Endothelial cell of umbilical vein (primary cell): ENCODE data around the gene CLEC2B. TPM values are rescaled to one million over a fixed set of nuclear protein-coding genes. Genes with fewer than 3 reads are reported as not detected.

ENCODE experiments used
- BruUV-seq: library from RNA; stranded (reverse); fragments of 400-500 nt; replicated peaks from 2 replicates; lab custom pipeline; 2021; lab: Mats Ljungman, UMichigan
- CTCF ChIA-PET: fragments of 300-600, 350-600 bp; sonication (Branson Sonifier 250); formaldehyde crosslinking; loops from one replicate; lab custom pipeline; 2021; ENCODE audit warnings: antibody characterized with exemption, inconsistent platforms; lab: Charles Lee
- POLR2A ChIA-PET: fragments of 300-600, 350-600 bp; sonication (Branson Sonifier 250); formaldehyde crosslinking; loops from one replicate; lab custom pipeline; 2021; ENCODE audit warnings: antibody characterized with exemption, inconsistent platforms; lab: Charles Lee
- DNase-seq: peaks from one replicate; pipeline ENCODE4 v3.0.0-alpha.2; 2011; ENCODE audit warnings: low read depth, low spot score
- FAIRE-seq: peaks from 2 replicates; lab custom pipeline; 2011; peaks lifted over from hg19 to GRCh38; lab: Jason Lieb, UNC
- H2AFZ ChIP-seq: 2 replicates; pipeline ENCODE4 v1.6.0; 2012; ENCODE audit warnings: low read depth, low read length, control low read depth, inconsistent platforms
- H3K27ac ChIP-seq: 2 replicates; pipeline ENCODE4 v1.5.1; 2011; ENCODE audit warnings: low read depth, mild to moderate bottlenecking, control low read depth, low read length, moderate library complexity; ENCODE audit not compliant: insufficient read depth
- H3K27me3 ChIP-seq, 2 experiments: 2 replicates each; pipeline versions ENCODE4 v1.6.0 to v1.6.1; 2011; ENCODE audit warnings: low read length in 2 of 2, mixed read lengths in 1 of 2; ENCODE audit not compliant: control insufficient read depth in 2 of 2, insufficient read depth in 2 of 2
- H3K36me3 ChIP-seq, 2 experiments: 2 replicates in 1 of 2; 3 replicates in 1 of 2; pipeline ENCODE4 v1.5.1; 2011; ENCODE audit warnings: low read length in 2 of 2, mild to moderate bottlenecking in 1 of 2, moderate library complexity in 1 of 2; ENCODE audit not compliant: control insufficient read depth in 2 of 2, insufficient read depth in 2 of 2; ENCODE audit errors: extremely low read depth in 1 of 2
- H3K4me1 ChIP-seq: 3 replicates; pipeline ENCODE4 v1.5.1; 2011; ENCODE audit warnings: mild to moderate bottlenecking, low read length; ENCODE audit not compliant: control insufficient read depth, insufficient read depth; ENCODE audit errors: extremely low read depth
- H3K4me2 ChIP-seq: 2 replicates; pipeline ENCODE4 v1.6.1; 2011; ENCODE audit warnings: low read length, control low read depth, mixed read lengths; ENCODE audit not compliant: insufficient read depth
- H3K4me3 ChIP-seq, 3 experiments: fragments of 200-600 bp in 1 of 3; sonication (generic), shearing (Covaris generic) in 1 of 3; replicated peaks in 1 of 3; 2 replicates each; pipeline ENCODE4 v1.5.1; 2011 to 2016; ENCODE audit warnings: control low read depth in 3 of 3, low read length in 3 of 3, mild to moderate bottlenecking in 2 of 3, inconsistent platforms in 1 of 3, low read depth in 1 of 3, moderate library complexity in 1 of 3; ENCODE audit not compliant: insufficient read depth in 1 of 3
- H3K79me2 ChIP-seq: 2 replicates; pipeline ENCODE4 v1.6.0; 2012; ENCODE audit warnings: low read length, inconsistent platforms; ENCODE audit not compliant: control insufficient read depth, insufficient read depth
- H3K9ac ChIP-seq: replicated peaks from 2 replicates; pipeline ENCODE3; 2011; ENCODE audit warnings: low read length, control low read depth; ENCODE audit not compliant: insufficient read depth; ENCODE audit errors: extremely low read depth
- H3K9me1 ChIP-seq: replicated peaks from 3 replicates; pipeline ENCODE4 v1.6.0; 2011; ENCODE audit warnings: mild to moderate bottlenecking, low read length; ENCODE audit not compliant: control insufficient read depth, insufficient read depth; ENCODE audit errors: extremely low read depth
- H3K9me3 ChIP-seq: replicated peaks from 2 replicates; pipeline ENCODE4 v1.5.1; 2012; ENCODE audit warnings: low read length, inconsistent platforms; ENCODE audit not compliant: control insufficient read depth, insufficient read depth
- H4K20me1 ChIP-seq: replicated peaks from 2 replicates; pipeline ENCODE3; 2011; ENCODE audit warnings: mild to moderate bottlenecking, low read length; ENCODE audit not compliant: control insufficient read depth, insufficient read depth; ENCODE audit errors: extremely low read depth
- CTCF ChIP-seq, 2 donors: IDR thresholded peaks; 1 replicate in 1 of 2; 2 replicates in 1 of 2; pipeline ENCODE4 v1.5.1; 2011; ENCODE audit warnings: low read length in 2 of 2, mild to moderate bottlenecking in 2 of 2, moderate library complexity in 2 of 2, control low read depth in 1 of 2, inconsistent platforms in 1 of 2, low read depth in 1 of 2; ENCODE audit not compliant: insufficient read depth in 1 of 2; ENCODE audit errors: extremely low read depth in 1 of 2
- GATA2 ChIP-seq: IDR thresholded peaks from 2 replicates; pipeline ENCODE4 v1.7.0; 2011; ENCODE audit warnings: low read depth, mild to moderate bottlenecking, moderate library complexity, mixed read lengths, low read length; ENCODE audit not compliant: insufficient read length, insufficient read depth
- JUN ChIP-seq: IDR thresholded peaks from 2 replicates; pipeline ENCODE4 v1.6.1; 2011; ENCODE audit warnings: borderline replicate concordance, low read depth; ENCODE audit not compliant: insufficient read length, insufficient read depth
- MAX ChIP-seq: IDR thresholded peaks from 2 replicates; pipeline ENCODE4 v1.6.1; 2011; ENCODE audit not compliant: insufficient read depth, insufficient read length
- POLR2A ChIP-seq: IDR thresholded peaks from 2 replicates; pipeline ENCODE4 v1.6.1; 2012; ENCODE audit warnings: low read depth, mild to moderate bottlenecking, control low read depth, low read length
- dilution Hi-C: fragments of 300-500 bp; cut with MboI; formaldehyde crosslinking; loops from one replicate; pipeline ENCODE4 v1.15.0; 2019; ENCODE audit warnings: low sequenced_read_pairs; ENCODE audit not compliant: extremely low pct_ligation_motif_present
- intact Hi-C: fragments of 100-400 bp; cut with micrococcal nuclease; formaldehyde crosslinking; loops from one replicate; pipeline ENCODE4 v1.10.0; 2022
- polyA plus RNA-seq, 4 experiments: library from polyadenylated mRNA; depleted of rRNA in 3 of 4; stranded (reverse) in 3 of 4; unstranded in 1 of 4; fragments of >200 nt; gene quantifications; 2 replicates each; pipeline versions ENCODE4 v1.2.1 to v1.2.3, GENCODE V29; 2011 to 2012; ENCODE audit warnings: missing spikeins in 1 of 4
- total RNA-seq: library from RNA; stranded (reverse); gene quantifications from 2 replicates; pipeline ENCODE4 v1.2.3, GENCODE V29; 2021

The CLEC2B gene
- total and polyA plus RNA-seq, 2 donors (not counting 3 experiments of a cell fraction or from before 2014, with no cell fraction given), result 6.7 to 18.3 TPM

DNA sequence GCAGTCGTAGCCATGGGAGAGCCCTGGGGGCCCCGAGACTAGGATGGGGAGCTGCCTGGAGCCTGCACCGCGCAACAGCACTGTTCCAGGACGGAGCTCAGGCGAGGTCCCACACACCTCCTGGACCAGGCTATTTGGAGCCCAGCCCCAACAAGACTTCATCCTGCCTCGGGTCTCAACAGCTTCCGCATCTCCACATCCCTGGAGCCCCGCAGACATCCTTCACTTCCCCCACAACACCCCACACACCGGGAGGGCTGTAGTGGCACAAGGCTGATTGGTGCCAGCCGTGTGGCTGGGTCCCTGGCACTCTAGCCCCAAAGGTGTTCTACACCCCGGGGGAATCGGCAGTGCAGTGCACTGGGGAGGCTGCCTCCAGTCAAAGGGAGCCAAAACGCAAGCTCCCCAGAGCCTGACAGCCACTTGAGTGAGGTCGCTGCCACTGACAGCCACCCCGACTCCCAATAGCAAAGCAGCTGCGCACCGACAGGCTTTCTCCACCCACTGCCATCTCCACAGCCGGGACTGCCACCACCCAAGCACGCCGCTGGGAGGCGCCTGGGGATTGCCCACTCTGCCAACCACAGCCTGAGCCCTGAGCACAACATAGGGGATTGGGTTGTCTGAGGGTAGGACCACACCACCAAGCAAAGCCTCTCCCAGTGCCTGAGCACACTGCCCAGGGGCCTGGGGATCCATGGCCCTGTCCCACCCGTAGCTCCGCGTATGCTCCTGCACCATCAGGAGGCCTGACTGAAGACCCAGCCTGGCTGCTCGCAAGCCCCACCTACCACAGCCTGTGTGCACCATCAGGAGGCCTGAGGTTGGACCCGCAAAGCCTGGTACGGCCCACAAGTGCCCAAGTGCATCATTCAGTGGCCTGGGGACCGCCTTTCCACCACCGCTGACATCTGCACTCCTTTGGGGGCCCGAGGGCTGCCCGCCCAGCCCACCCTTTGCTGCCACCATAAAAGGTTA lies 55.0 kb downstream of the CLEC2B start:
- BruUV-seq, result no TSS peak

More for the DNA sequence above, 55.0 kb downstream of the CLEC2B start:
- CTCF ChIA-PET, result interaction anchor here (0.6 to 5.9 kb wide), 32 partner anchors 8 to 356 kb away, joined by 3 to 75 read pairs (median 4); partner anchors contain the start of genes CLEC12B and CLEC2A
- peak; percentile 54 for FAIRE-seq
- Histone ChIP-seq H3K4me2 (peak overlapping the region; percentile 43), H3K9me1 (no peaks in the 10 kb centered on the region), H3K4me1 (no peaks in the 10 kb centered on the region), H3K79me2 (no peaks in the 10 kb centered on the region), H3K27ac (no peak overlapping the region), H2AFZ (peak overlapping the region; percentile 74), H3K4me3 (peak overlapping the region in 2 of 3 experiments; percentile 3 to 28), H3K9ac (no peak overlapping the region), H3K9me3 (no peaks in the 10 kb centered on the region), H4K20me1 (no peaks in the 10 kb centered on the region), H3K36me3 (no peaks in the 10 kb centered on the region), H3K27me3 (peaks cover 0 to 7% of the 10 kb centered on the region in 2 experiments)
- no peak for TF ChIP-seq MAX
- TF ChIP-seq CTCF (IDR thresholded peaks at IDR 0.05; ENCODE audit: extremely low read depth in 1 of 2, insufficient read depth in 1 of 2, low read depth in 1 of 2, low read length in 2 of 2), result peak; percentile 93 to 99
- TF ChIP-seq POLR2A, result no peak
- no peak for TF ChIP-seq GATA2
- no peak for TF ChIP-seq JUN
- intact Hi-C loops (loop anchor here (1.0 kb wide), 5 partner anchors 64 to 376 kb away; no protein-coding TSS in a partner anchor), dilution Hi-C loops (no loop called here)
- peak; percentile 74 for DNase-seq
- POLR2A ChIA-PET, result no interaction called here
